K562 (cell line): ENCODE measurements around the gene SIGLEC9. TPM values are rescaled to one million over a fixed set of nuclear protein-coding genes. Genes with fewer than 3 reads are reported as not detected.
A peak's percentile ranks its signal among the peaks of the same experiment; 100 is the strongest.

Source experiments
- BCLAF1 ChIP-seq, 2 experiments: fragments of 450-650 bp in 1 of 2; IDR thresholded peaks; 2 replicates each; pipeline ENCODE4 v1.6.1; 2011 to 2017; ENCODE audit warnings: low read depth in 2 of 2, antibody characterized with exemption in 1 of 2, borderline replicate concordance in 1 of 2, low read length in 1 of 2, mild to moderate bottlenecking in 1 of 2, mixed read lengths in 1 of 2; ENCODE audit not compliant: control insufficient read depth in 1 of 2
- CREB3L1 ChIP-seq: fragments of 450-650 bp; IDR thresholded peaks from 2 replicates; pipeline ENCODE4 v1.6.1; 2014; ENCODE audit warnings: low read depth, mild to moderate bottlenecking, moderate library complexity, borderline replicate concordance
- DDX20 ChIP-seq: fragments of 450-650 bp; IDR thresholded peaks from 2 replicates; pipeline ENCODE4 v1.6.1; 2016; ENCODE audit warnings: missing genetic modification characterization, low read depth, mild to moderate bottlenecking, missing compliant biosample characterization, moderate library complexity
- ELF1 ChIP-seq: fragments of 200-800 bp; sonication (Bioruptor generic); IDR thresholded peaks from 2 replicates; pipeline ENCODE4 v1.6.1; 2016; ENCODE audit warnings: missing genetic modification characterization, missing compliant biosample characterization
- MAX ChIP-seq: sonication (generic); formaldehyde crosslinking; IDR thresholded peaks from 2 replicates; pipeline ENCODE4 v1.9.0; 2022; ENCODE audit warnings: mild to moderate bottlenecking, missing genetic modification reagents
- MNT ChIP-seq, 2 experiments: fragments of 450-650 bp; conservative IDR thresholded peaks; 2 replicates each; pipeline ENCODE4 v1.6.1; 2017; ENCODE audit warnings: mild to moderate bottlenecking in 2 of 2, moderate library complexity in 2 of 2
- REST ChIP-seq, 2 experiments: fragments of 450-650 bp; formaldehyde crosslinking in 1 of 2; IDR thresholded peaks; 2 replicates each; pipeline versions ENCODE4 v1.4.0 to v1.6.1; 2014 to 2020; ENCODE audit warnings: mild to moderate bottlenecking in 2 of 2, borderline replicate concordance in 1 of 2, low read depth in 1 of 2
- polyA plus RNA-seq, 8 experiments: library from polyadenylated mRNA; depleted of rRNA in 4 of 8; stranded (reverse) in 5 of 8; unstranded in 3 of 8; fragments of >200 nt; fragmentation: Nextera tagmentation in 2 of 8; fragmentation: Illumina TruSeq in 1 of 8; extraction: Ambion mirVana in 2 of 8; extraction: Trizol in 1 of 8; gene quantifications; 2 replicates each; pipeline versions ENCODE4 v1.2.1 to v1.2.3, GENCODE V29; 2011 to 2014; ENCODE audit warnings: inconsistent platforms in 1 of 8, missing spikeins in 1 of 8
- total RNA-seq, 7 experiments: library from RNA; depleted of rRNA in 6 of 7; stranded (reverse); fragments of >200 nt in 6 of 7; fragmentation: Illumina TruSeq in 2 of 7; extraction: Trizol in 2 of 7; gene quantifications; 2 replicates each; pipeline versions ENCODE4 v1.2.1 to v1.2.3, GENCODE V29; 2011 to 2021; ENCODE audit warnings: low replicate concordance in 1 of 7

The SIGLEC9 gene
- total and polyA plus RNA-seq, 9 of the 15 experiments (the other 6 are each of a cell fraction or from before 2014, with no cell fraction given) = 0.09 to 0.34 (median 0.22) TPM; not detected in 4

GRCh38 chr19:51161867-51162496 is 37.3 kb downstream of the SIGLEC9 start (continued):
- TF ChIP-seq REST (IDR thresholded peaks at IDR 0.05; ENCODE audit: borderline replicate concordance) = peak; percentile 62
- no peak for TF ChIP-seq REST (CRISPR knock-in tag; IDR thresholded peaks at IDR 0.05; ENCODE audit: low read depth)
- TF ChIP-seq DDX20 (tag) = no peak
- TF ChIP-seq MNT (conservative IDR thresholded peaks at IDR 0.05) = no peak
- TF ChIP-seq CREB3L1 = no peak
- 0 out of 2 replicates have a peak, but pooled peaks have one; percentile 14 for TF ChIP-seq ELF1
- TF ChIP-seq MAX = no peak
- no peak for TF ChIP-seq BCLAF1 (IDR thresholded peaks at IDR 0.05; ENCODE audit: borderline replicate concordance in 1 of 2, control insufficient read depth in 1 of 2, low read depth in 2 of 2, low read length in 1 of 2)
